Effector memory CD8-positive, alpha-beta T cell (primary cell): Measurements from ENCODE around the gene SHISAL2A.
A peak's percentile ranks its signal among the peaks of the same experiment; 100 is the strongest.

Experiments
- ATAC-seq: fragments of 150-1000 bp; cut with Tn5 transposase; replicated peaks from 2 replicates; pipeline ENCODE4 v1.10.0; 2021; ENCODE audit warnings: mild to moderate bottlenecking, moderate library complexity
- DNase-seq, 3 experiments: peaks; one replicate each; pipeline ENCODE4 v3.0.0; 2021
- H3K27ac Mint-ChIP-seq, 2 donors: one replicate each; pipeline ENCODE4 v1.8.0; 2022; ENCODE audit warnings: mild to moderate bottlenecking in 2 of 2, mixed read lengths in 2 of 2, moderate library complexity in 2 of 2
- H3K27me3 Mint-ChIP-seq, 2 donors: one replicate each; pipeline ENCODE4 v1.8.0; 2022; ENCODE audit warnings: mixed read lengths in 2 of 2
- H3K36me3 Mint-ChIP-seq: one replicate; pipeline ENCODE4 v1.8.0; 2022; ENCODE audit warnings: mild to moderate bottlenecking, moderate library complexity, mixed read lengths; ENCODE audit not compliant: insufficient read depth
- H3K4me1 Mint-ChIP-seq, 2 donors: one replicate each; pipeline ENCODE4 v1.8.0; 2022; ENCODE audit warnings: low read depth in 2 of 2, mixed read lengths in 2 of 2
- H3K4me3 Mint-ChIP-seq, 2 donors: one replicate each; pipeline ENCODE4 v1.8.0; 2022; ENCODE audit warnings: mild to moderate bottlenecking in 2 of 2, mixed read lengths in 2 of 2, moderate library complexity in 2 of 2
- H3K9me3 Mint-ChIP-seq, 2 donors: one replicate each; pipeline ENCODE4 v1.8.0; 2022; ENCODE audit warnings: mixed read lengths in 2 of 2

Gene SHISAL2A

GRCh38 chr1:52654063-52654462 is 21.1 kb downstream of the SHISAL2A start:
- peaks cover 18% of the 10 kb centered on the region for H3K36me3 Mint-ChIP-seq

GRCh38 chr1:52657702-52658101 is 24.7 kb downstream of the SHISAL2A start:
- Mint-ChIP-seq H3K27me3 (no peaks in the 10 kb centered on the region), H3K4me1 (peaks cover 8 to 11% of the 10 kb centered on the region in 2 donors), H3K4me3 (no peak overlapping the region), H3K36me3 (peaks cover 14% of the 10 kb centered on the region), H3K9me3 (no peaks in the 10 kb centered on the region), H3K27ac (peak overlapping the region; percentile 53 to 76)
- DNase-seq (no peak), ATAC-seq (no peak)

More at GRCh38 chr1:52654063-52654462, 21.1 kb downstream of the SHISAL2A start:
- Mint-ChIP-seq H3K27me3 (no peaks in the 10 kb centered on the region), H3K4me1 (peaks cover 9 to 16% of the 10 kb centered on the region in 2 donors), H3K9me3 (no peaks in the 10 kb centered on the region), H3K4me3 (no peak overlapping the region), H3K27ac (peak overlapping the region; percentile 76 to 77)
- ATAC-seq (no peak), DNase-seq (no peak)

DNA sequence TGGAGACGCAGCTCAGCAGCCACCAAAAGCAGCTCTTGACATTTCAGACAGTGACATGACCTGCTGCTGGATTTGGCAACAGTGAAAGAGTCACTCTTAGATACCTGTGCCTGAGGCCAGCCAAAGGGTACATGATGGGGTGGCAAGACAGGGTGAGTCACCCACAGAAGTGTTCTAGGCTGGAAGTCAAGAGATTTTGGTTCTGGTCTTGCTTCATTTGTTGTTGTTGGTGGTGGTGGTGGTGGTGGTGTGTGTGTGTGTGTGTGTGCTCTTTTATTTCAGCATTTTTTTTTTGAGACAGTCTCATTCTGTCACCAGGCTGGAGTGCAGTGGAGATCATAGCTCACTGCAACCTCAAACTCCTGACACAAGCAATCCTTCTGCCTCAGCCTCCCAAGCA is 25.8 kb downstream of the SHISAL2A start:
- no peaks in the 10 kb centered on the region for H3K9me3 Mint-ChIP-seq
- H3K27ac Mint-ChIP-seq, result peak overlapping the region in 1 of 2 donors; percentile 31
- ATAC-seq (no peak), DNase-seq (no peak)
- H3K27me3 Mint-ChIP-seq, result no peaks in the 10 kb centered on the region
- H3K4me1 Mint-ChIP-seq, result peaks cover 4 to 11% of the 10 kb centered on the region in 2 donors
- H3K4me3 Mint-ChIP-seq, result no peak overlapping the region
- peaks cover 9% of the 10 kb centered on the region for H3K36me3 Mint-ChIP-seq

- Mint-ChIP-seq H3K9me3 (no peaks in the 10 kb centered on the region), H3K36me3 (peaks cover 9% of the 10 kb centered on the region), H3K4me3 (no peak overlapping the region), H3K27me3 (no peaks in the 10 kb centered on the region), H3K27ac (peak overlapping the region in 1 of 2 donors; percentile 31), H3K4me1 (peaks cover 4 to 9% of the 10 kb centered on the region in 2 donors)
- ATAC-seq, result no peak
- DNase-seq, result no peak
Observed at GRCh38 chr1:52659356-52659755, 26.4 kb downstream of the SHISAL2A start.

DNA sequence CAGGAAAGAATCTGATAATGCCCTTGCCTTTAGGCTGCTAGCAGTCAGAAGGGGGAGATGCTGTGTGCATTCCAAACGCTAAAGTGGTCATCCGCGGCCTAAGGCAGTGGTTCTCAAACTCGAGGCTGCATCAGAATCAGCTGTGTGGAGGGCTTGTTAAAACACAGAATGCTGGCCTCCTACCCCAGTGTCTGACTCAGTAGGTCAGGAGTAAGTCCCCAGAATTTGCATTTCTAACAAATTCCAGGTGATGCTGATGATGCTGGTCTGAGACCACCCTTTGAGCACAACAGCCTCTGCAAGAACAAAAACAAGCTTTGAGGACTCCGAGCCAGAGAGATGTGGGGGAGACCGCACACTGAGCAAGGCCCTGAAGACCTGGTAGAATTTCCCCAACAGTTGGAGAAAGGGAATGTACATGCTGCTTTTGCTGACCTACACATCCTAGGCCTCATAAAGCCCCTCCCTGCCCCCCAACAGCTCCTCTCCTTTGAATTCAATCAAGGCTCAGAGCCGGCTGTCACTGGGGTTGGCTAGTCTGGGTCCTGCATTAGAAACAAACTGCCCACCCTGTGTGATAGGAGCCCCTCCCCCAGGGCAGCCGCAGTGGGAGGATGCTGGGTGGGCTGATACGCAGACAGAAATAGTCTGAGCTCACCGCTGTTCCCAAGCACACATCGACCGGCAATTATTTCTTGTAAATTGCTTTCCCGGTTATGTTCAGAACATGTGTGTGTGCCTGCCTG is 27.1 kb downstream of the SHISAL2A start:
- ATAC-seq (no peak), DNase-seq (no peak)
- Mint-ChIP-seq H3K9me3 (no peaks in the 10 kb centered on the region), H3K36me3 (peaks cover 9% of the 10 kb centered on the region), H3K27me3 (no peaks in the 10 kb centered on the region), H3K4me3 (no peak overlapping the region), H3K27ac (no peak overlapping the region), H3K4me1 (peaks cover 6 to 9% of the 10 kb centered on the region in 2 donors)

GRCh38 chr1:52660807-52661206 is 27.8 kb downstream of the SHISAL2A start:
- no peak for ATAC-seq
- Mint-ChIP-seq H3K27me3 (no peaks in the 10 kb centered on the region), H3K9me3 (no peaks in the 10 kb centered on the region), H3K27ac (peak overlapping the region; percentile 0 to 57), H3K4me1 (peaks cover 5 to 6% of the 10 kb centered on the region in 2 donors), H3K36me3 (peaks cover 9% of the 10 kb centered on the region), H3K4me3 (no peak overlapping the region)
- no peak for DNase-seq

DNA sequence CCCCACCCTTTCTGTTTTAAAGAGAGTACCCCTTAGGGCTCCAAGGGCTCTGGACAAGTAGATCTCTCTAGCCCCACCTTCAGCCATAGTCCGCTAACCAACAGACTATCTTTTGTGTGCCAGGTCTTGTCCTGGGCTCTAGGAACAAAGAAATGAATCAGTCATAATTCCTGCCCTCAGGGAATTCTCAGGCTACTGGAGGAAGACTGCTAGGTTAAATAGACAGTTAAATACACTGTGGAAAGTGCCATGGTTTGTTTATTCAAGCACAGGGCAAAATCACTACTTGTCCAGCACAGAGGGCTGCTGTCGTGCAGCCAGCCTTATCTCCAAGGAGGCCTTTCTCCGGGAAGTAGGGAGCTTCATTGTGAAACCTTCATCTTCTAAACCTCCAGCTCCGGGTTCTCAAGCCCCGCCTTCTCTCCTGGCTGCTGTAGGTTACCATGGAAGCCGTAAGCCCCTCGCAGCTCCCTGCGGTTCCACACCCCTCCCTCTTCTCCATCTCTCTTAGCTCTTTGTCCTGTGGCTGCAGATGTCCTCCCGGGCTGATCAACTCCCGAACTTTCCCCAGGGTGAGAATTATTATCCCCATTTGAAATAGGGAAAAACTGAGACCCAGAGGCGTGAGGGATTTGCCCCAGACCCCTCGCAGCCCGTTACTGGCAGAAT is 29.8 kb downstream of the SHISAL2A start:
- Mint-ChIP-seq H3K4me3 (no peak overlapping the region), H3K27ac (peak overlapping the region in 1 of 2 donors; percentile 89)
- no peak for ATAC-seq

DNA sequence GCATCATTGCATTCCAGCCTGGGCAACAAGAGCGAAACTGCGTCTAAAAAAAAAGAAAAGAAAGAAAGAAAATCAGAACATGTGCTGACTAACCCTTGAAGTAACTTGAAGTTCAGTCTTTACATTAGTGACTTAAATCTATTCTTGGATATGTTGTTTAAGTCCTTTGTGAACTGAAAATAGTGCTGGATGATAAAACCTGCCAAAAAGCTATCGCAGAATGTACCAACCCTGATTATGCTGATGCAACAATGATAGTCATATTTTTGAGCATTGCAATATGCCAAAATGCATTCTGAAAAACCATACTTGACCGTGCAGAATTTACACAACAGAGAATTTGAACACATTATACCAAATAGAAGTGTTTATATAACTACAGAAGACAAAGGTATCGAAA is 30.7 kb downstream of the SHISAL2A start:
- no peak for DNase-seq
- H3K4me3 Mint-ChIP-seq, result no peak overlapping the region
- peaks cover 13% of the 10 kb centered on the region for H3K36me3 Mint-ChIP-seq
- peak overlapping the region in 1 of 2 donors; percentile 89 for H3K27ac Mint-ChIP-seq
- ATAC-seq, result no peak
- no peaks in the 10 kb centered on the region for H3K27me3 Mint-ChIP-seq
- peaks cover 2 to 5% of the 10 kb centered on the region in 2 donors for H3K4me1 Mint-ChIP-seq
- no peaks in the 10 kb centered on the region for H3K9me3 Mint-ChIP-seq

More for the DNA sequence above, 29.8 kb downstream of the SHISAL2A start:
- Mint-ChIP-seq H3K36me3 (peaks cover 8% of the 10 kb centered on the region), H3K4me1 (peaks cover 2 to 5% of the 10 kb centered on the region in 2 donors), H3K27me3 (no peaks in the 10 kb centered on the region), H3K9me3 (no peaks in the 10 kb centered on the region)
- no peak for DNase-seq

GRCh38 chr1:52665006-52665941 is 32.3 kb downstream of the SHISAL2A start:
- ATAC-seq (no peak), DNase-seq (no peak)
- H3K27ac Mint-ChIP-seq, result peak overlapping the region in 1 of 2 donors; percentile 55
- H3K36me3 Mint-ChIP-seq, result peaks cover 17% of the 10 kb centered on the region
- no peak overlapping the region for H3K4me3 Mint-ChIP-seq
- no peaks in the 10 kb centered on the region for H3K27me3 Mint-ChIP-seq
- H3K4me1 Mint-ChIP-seq, result peaks cover 2 to 5% of the 10 kb centered on the region in 2 donors
- H3K9me3 Mint-ChIP-seq, result no peaks in the 10 kb centered on the region

- Mint-ChIP-seq H3K36me3 (peaks cover 23% of the 10 kb centered on the region), H3K4me3 (no peak overlapping the region), H3K27me3 (no peaks in the 10 kb centered on the region), H3K4me1 (peaks cover 0 to 5% of the 10 kb centered on the region in 2 donors), H3K27ac (no peak overlapping the region), H3K9me3 (no peaks in the 10 kb centered on the region)
- ATAC-seq (no peak), DNase-seq (no peak)
Observed at GRCh38 chr1:52667290-52667689, 34.3 kb downstream of the SHISAL2A start.

GRCh38 chr1:52667984-52668383 is 35.0 kb downstream of the SHISAL2A start:
- H3K4me3 Mint-ChIP-seq, result no peak overlapping the region
- H3K27me3 Mint-ChIP-seq, result no peaks in the 10 kb centered on the region
- DNase-seq (no peak), ATAC-seq (no peak)
- H3K27ac Mint-ChIP-seq, result no peak overlapping the region
- H3K4me1 Mint-ChIP-seq, result peaks cover 0 to 5% of the 10 kb centered on the region in 2 donors
- peaks cover 23% of the 10 kb centered on the region for H3K36me3 Mint-ChIP-seq
- no peaks in the 10 kb centered on the region for H3K9me3 Mint-ChIP-seq

GRCh38 chr1:52668711-52669110 is 35.7 kb downstream of the SHISAL2A start:
- ATAC-seq (no peak), DNase-seq (no peak)
- no peaks in the 10 kb centered on the region for H3K9me3 Mint-ChIP-seq
- H3K4me3 Mint-ChIP-seq, result no peak overlapping the region
- no peak overlapping the region for H3K27ac Mint-ChIP-seq
- peaks cover 0 to 5% of the 10 kb centered on the region in 2 donors for H3K4me1 Mint-ChIP-seq
- H3K27me3 Mint-ChIP-seq, result no peaks in the 10 kb centered on the region
- H3K36me3 Mint-ChIP-seq, result peaks cover 23% of the 10 kb centered on the region

- Mint-ChIP-seq H3K27ac (no peak overlapping the region), H3K9me3 (no peaks in the 10 kb centered on the region), H3K27me3 (no peaks in the 10 kb centered on the region), H3K36me3 (peaks cover 20% of the 10 kb centered on the region), H3K4me1 (peaks cover 3 to 5% of the 10 kb centered on the region in 2 donors), H3K4me3 (no peak overlapping the region)
- DNase-seq, result no peak
- no peak for ATAC-seq
Observed at GRCh38 chr1:52669696-52670095, 36.7 kb downstream of the SHISAL2A start.
